ENCODE data around the gene CARS2.
"Not testable (repeated sequence)": the region's sequence is repeated elsewhere in the genome, so short reads cannot be mapped to it uniquely, and the experiment has no call there.

CARS2 gene, protein sequence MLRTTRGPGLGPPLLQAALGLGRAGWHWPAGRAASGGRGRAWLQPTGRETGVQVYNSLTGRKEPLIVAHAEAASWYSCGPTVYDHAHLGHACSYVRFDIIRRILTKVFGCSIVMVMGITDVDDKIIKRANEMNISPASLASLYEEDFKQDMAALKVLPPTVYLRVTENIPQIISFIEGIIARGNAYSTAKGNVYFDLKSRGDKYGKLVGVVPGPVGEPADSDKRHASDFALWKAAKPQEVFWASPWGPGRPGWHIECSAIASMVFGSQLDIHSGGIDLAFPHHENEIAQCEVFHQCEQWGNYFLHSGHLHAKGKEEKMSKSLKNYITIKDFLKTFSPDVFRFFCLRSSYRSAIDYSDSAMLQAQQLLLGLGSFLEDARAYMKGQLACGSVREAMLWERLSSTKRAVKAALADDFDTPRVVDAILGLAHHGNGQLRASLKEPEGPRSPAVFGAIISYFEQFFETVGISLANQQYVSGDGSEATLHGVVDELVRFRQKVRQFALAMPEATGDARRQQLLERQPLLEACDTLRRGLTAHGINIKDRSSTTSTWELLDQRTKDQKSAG

DNA sequence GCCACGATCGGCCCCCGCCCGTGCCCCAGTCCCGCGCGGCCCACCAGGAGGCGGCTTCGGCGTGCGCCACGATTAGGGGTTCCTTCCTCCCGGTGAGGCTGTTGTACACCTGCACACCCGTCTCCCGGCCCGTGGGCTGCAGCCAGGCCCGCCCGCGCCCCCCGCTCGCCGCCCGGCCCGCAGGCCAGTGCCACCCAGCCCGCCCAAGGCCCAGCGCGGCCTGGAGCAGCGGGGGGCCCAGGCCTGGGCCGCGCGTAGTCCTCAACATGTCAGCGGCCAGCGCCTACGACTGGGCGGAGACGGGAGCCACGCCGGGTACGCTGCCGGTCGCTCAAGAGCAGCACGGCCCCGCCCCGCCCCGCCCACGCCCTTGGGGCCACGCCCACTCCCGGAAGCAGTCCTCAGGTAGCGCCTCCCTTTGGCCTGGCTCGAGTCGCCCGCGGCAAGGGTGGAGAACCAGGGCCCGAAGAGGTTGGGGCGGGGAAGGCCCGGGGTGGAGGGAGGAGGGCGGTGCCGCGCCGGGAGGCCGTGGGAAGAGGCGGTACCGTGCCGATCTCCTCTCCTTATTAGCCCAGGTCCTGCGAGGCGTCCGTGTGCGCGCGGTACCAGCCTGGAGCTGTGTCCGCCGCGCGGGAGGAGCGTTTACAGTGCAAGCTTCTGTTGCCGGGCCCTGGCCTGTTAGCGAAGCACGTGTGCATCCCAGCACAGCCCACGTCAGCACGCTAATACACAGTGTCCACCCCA lies at the start of gene CARS2:
Gene CARS2 (minus strand): TSS at position 291 of the 744 bp plus-strand sequence. CDS start 23 bp downstream, at position 268.
- DNase-seq, result peak; percentile 83 to 92 (median 88)

DNA sequence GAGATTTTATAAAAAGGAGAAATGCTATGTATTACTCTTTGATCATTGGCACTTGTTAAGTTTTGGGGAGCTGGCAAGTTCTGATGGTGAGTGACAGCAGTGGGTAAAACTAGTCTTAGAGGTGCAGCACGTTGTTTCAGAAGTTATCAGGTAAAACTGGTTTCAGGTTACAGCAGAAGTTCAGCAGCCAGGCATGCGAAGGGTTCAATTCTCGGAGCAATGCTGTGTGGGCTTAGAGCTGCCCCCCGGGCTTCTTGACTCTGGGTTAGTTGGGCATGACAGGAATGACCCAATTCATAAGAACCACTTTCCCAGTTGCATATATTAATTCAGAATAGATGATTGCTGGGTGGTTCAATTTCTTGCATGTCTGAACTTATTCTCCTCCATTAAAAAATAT lies 42.4 kb upstream of the CARS2 start:
- DNase-seq, result no peak

DNA sequence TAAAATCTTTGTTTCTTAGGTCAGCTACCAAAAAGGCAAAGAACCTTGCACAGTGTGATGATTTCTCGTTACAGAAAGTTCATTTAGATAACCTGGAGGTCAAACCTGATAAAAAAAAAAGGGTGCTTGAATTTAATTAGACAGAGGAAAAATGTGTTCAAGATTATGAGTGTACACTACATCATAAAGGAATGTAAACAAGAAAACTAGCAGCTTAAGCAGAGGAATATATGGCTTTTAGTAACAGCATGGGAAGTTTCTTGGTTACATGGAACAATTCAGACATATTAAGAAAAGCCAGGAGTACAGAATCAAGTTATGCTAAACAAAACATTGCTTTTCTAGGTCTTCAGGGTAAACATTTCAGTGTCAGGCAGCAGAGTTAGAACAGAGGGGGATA lies 40.5 kb upstream of the CARS2 start:
- no peak for DNase-seq

DNA sequence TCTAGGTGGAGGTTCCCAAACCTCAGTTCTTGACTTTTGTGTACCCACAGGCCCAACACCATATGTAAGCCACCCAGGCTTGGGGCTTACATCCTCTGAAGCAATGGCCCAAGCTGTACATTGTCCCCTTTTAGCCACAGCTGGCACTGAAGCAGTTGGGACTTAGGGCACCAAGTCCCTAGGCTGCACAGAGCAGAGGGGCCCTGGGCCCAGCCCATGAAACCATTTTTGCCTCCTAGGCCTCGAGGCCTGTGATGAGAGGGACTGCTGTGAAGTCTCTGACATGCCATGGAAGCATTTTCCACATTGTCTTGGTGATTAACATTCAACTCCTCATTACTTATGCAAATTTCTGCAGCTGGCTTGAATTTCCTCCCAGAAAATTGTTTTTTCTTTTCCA lies 37.8 kb upstream of the CARS2 start:
- DNase-seq, result no peak

DNA sequence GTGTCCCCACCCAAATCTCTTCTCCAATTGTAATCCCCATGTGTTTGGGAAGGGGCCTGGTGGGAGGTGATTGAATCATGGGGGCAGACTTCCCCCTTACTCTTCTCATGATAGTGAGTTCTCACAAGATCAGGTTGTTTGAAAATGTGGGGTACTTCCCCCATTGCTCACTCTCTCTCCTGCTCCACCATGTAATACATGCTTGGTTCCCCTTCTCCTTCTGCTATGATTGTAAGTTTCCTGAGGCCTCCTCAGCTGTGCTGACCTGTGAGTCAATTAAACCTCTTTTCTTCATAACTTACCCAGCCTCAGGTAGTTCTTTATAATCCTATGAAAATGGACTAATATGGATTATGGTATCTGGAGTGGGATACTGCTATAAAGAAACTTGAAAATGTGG lies 31.6 kb upstream of the CARS2 start:
- no peak for DNase-seq

DNA sequence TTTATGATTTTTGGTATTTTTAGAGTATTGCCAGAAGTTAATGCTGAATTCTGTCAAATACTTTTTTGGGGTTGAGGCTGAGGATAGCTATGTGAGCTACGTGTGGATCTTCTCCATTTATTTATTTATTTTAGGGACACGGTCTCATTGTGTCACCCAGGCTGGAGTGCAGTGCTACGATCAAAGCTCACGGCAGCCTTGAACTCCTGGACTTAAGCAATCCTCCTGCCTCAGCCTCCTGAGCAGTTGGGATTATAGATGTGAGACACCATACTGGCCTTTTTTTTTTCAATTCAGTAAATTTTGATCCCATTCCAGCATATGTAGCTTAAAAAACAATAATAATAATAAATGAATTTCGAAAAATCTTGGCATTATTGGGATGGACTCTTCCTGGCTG lies 28.6 kb upstream of the CARS2 start:
- no peak for DNase-seq

DNA sequence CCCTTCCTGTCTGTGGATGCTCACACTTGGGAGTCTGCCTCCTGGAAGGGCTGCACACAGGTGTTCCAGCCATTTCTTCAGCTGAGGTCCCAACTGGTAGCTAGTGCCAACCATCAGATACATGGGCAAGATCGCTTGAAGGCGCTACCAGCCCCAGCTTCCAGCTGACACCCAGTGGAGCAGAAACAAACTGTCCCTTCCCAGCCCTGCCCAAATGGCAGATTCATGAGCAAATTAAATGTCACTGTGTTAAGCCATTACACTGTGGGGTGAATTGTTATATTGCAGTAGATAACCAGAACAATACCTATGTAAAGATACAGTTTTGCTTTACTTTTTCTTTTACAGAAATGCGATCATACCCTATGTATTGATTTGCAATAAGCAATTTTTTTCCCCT lies 25.2 kb upstream of the CARS2 start:
- DNase-seq, result no peak

DNA sequence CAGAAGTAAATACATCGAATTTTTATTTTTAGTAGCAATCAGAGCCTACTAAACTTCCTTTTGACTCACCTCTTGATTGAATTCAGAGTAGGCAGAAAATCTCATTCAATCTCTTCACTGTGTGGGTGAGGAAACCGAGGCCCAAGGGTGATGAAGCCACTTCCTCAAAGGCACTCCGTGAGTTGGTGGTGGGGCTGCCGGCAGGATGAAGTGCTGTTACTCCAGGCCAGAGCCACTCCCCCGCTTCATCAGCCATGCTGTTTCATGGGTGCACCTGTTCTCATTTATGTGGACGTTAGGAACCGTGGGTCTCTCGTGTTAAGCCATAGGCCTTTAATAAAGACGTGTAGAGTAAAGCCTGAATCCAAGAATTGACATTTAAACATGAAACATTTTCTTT lies 20.8 kb upstream of the CARS2 start:
- DNase-seq, result peak in 1 of 4 experiments; percentile 7

DNA sequence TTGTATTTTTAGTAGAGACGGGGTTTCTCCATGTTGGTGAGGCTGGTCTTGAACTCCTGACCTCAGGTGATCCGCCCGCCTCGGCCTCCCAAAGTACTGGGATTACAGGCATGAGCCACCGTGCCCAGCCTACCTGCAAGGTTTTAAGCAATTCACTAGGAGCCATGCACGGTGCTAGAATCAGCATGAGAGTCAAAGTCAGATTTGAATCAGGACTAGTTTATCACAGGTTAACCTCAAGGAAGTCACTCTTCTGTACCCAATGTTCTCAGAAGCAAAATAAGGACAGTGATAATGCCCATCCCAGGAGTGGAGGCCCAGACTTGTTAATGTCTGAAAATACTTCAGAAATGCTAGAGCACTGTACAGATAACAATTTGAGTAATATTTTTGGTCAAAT lies 20.2 kb upstream of the CARS2 start:
- DNase-seq, result not testable (repeated sequence)

DNA sequence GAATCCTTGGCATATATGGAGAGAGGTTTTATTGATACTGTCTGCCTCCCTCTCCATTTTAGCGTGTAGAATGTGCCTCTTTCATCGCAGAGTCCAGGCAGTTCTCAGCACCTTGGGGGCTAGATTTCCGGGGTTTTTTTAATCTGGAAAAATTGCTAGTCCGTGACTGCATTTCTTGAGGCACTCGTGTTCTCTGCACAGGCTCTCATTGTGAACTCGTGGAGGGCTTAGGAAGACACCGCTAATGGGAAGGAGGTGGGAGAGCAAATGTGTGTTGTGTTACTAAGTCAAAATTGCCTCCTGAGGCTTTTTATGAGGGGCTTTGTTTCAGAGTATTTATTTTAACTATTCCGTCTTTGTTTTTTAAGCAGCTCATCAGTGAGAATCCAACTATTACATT lies 17.7 kb upstream of the CARS2 start:
- DNase-seq, result no peak

DNA sequence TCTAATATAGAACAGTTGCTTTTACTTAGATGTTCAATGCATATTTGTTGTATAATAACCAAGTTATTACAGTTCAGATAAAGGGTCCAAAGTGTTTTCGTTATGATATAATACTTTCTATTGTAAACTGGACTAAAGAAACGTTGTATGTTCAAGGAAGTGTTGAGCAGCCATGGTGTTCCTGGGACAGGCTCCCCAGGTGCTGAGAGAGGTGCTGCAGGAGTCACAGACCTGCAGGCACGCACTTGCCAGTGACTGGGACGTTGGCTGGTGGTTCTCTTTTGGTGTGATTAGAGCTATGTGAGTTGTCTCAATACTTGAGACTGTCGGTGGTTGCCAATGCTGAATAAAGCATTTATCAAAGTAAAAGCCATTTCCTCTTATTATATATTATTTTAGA lies 17.1 kb upstream of the CARS2 start:
- no peak for DNase-seq

DNA sequence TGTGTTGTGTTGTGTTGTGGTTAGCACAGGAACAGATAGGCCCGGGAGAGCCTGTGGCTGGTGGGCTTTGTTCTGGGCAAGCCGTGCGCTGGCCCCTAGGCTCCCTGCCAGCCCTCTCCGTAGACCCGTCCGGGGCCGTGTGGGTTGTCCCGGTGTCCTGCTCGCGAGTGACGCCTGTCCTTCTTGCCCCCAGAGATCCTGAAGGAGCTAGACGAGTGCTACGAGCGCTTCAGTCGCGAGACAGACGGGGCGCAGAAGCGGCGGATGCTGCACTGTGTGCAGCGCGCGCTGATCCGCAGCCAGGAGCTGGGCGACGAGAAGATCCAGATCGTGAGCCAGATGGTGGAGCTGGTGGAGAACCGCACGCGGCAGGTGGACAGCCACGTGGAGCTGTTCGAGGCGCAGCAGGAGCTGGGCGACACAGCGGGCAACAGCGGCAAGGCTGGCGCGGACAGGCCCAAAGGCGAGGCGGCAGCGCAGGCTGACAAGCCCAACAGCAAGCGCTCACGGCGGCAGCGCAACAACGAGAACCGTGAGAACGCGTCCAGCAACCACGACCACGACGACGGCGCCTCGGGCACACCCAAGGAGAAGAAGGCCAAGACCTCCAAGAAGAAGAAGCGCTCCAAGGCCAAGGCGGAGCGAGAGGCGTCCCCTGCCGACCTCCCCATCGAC lies 13.3 kb upstream of the CARS2 start:
- DNase-seq, result no peak

DNA sequence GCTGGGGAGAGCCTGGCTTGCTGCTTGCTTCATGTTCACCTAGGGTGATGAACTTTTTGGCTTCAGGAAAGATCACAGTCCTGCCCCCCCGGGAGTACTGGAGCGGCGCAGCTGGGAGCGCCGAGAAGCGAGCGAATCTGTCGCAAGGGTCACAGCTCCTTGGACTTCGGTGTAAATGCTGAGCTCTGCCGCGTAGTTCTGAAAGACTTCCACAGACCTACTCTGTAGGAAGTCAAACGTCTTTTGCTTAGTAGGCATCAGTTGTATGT lies 10.3 kb upstream of the CARS2 start:
- DNase-seq, result no peak

DNA sequence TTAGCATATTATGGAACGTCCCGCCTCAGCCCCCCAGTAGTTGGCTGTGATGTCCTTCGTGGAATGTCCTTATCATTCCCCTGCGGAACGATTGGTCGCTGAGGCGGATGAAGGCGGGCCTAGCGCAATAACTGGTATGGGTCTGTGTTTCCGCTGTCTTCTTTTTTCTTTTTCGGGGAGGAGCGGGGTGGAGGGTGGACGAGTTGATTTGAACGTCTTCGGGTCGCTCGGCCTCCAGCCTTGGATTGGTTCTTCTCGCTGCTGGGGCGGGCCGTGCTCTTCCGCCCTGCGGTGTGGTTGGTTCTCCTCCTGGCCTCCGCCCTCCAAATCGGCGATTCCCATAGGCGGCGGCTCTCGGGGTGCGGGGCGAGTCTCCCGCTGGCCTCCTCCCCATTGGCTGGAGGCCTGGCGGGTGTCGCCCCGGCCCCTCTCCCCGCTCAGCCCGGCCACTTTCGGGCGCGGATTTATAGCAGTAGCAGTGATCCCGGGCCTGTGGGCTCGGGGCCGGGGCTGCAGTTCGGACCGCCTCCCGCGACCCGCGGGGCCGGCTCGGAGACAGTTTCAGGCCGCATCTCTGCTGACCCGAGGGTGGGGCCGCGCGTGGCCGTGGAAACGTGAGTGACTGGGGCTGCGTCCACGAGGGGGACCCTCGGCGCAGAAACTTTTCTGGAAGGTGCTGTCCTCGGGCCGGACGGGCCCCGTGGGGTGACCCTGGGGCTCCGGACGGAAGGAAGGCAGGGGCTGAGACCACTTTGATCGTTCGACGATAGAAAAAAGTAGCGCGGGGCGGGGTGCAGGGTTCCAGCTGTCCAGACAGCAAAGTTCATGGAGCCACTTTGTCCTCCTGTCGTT lies 9.7 kb upstream of the CARS2 start:
- peak; percentile 89 to 99 (median 95) for DNase-seq

DNA sequence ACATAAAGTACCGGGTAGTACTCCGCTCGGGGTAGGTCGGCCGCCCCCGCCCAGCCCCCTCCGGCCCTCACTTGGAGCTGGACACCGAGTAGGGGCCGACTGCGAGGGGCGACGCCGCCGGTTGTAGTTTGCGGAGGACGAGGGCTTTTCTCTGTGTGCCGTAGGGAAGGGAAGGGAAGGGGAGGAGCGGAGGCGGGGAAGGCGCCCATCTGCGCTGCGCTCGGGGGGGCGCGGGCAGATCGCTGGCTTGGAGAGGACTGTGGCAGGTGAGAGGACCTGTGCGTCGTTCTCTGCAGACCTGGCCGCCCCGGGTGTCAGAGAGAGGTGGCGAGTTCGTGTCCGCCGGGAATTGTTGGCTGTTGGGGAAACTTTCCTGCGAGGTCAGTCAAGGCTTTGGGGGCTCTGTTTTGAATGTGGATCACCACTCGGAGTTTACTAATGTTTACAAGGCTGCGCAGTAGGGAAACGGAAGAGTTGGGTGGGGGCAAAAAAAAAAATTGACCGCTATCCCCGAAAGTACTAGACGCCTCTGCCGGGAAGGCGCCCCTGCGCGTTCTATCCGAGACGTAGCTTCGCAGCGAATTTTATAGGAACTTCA lies 9.0 kb upstream of the CARS2 start:
- peak in 3 of 4 experiments; percentile 40 to 48 (median 43) for DNase-seq

DNA sequence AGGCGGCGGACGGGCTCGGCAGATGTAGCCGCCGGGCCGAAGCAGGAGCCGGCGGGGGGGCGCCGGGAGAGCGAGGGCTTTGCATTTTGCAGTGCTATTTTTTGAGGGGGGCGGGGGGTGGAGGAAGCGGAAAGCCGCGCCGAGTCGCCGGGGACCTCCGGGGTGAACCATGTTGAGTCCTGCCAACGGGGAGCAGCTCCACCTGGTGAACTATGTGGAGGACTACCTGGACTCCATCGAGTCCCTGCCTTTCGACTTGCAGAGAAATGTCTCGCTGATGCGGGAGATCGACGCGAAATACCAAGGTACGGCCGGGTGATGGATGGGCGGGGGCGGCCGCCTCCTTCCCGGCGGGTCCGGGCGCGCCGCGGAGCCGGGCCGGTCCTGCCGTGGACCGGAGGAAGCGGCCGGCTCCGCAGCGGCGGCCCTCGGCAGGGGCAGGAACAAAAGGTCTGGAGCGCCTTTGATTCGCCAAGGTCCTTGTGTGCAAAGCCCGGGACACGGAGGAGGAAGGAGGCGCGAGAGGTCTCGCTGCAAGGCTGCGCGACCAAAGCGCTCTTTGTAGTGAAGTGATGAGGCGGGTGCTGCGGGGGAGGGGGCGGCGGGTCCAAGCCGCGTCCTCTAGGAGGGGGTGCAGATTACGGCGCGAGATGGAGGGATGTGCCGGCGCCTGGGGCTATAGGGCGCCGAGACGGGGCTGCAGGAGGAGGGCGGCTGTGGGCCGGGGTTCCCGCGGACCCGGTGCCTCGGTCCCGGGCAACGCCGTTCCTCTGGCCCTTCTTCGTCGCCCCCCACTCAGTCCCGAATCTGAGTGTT lies 8.3 kb upstream of the CARS2 start:
- DNase-seq, result peak in 3 of 4 experiments; percentile 37 to 74 (median 68)

DNA sequence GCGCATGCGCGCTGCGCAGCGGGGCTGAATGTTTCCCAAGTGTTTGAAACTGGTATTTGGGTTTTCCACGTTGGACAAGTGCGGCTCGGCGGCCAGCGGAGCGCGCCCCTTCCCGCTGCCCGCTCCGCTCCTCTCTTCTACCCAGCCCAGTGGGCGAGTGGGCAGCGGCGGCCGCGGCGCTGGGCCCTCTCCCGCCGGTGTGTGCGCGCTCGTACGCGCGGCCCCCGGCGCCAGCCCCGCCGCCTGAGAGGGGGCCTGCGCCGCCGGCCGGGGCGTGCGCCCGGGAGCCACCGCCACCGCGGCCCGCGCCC lies 7.7 kb upstream of the CARS2 start, which contains the start of gene ING1:
Gene ING1 (plus strand): TSS at position 59 of the 311 bp plus-strand sequence. CDS start 450 bp downstream, outside the sequence.
- no peak for DNase-seq

DNA sequence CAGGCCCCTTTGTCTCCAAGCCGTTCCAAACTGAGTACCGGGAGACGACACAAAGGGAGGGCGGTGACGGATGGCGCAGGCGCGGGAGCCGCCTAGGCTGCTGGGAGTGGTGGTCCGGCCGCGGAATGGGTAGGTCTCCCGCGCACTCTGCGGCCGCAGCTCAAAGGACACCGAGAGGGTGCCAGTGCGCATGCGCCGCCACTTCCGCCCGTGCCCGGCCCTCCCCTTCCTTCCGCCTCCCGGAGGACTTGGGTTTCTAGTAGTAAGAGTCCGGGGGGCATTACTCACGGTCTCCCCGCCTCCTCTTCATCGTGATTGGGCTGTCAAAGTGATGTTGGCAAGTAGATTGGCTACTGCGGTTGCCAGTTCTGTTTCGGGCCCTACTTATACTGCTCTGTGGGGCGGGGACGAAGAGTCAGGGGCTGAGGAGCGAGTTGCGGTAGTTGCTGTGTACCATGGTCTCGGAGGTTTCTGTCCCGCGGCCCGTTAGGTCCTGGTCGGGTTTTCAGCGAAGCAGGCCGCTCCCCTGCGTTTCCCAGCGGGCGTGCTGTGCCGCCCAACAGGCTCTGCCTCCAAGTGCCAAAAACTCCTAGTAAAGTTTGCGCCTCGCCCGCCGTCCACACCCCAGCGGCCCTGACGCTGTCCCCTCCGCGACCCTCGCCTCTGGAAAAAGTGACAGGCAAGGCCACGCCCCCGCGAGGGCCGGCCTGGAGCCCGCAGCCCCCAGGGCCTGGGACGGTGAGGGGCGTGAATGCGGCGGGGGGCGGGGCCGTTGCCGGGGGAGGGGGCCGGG lies 7.1 kb upstream of the CARS2 start:
- DNase-seq, result peak; percentile 96 to 99 (median 98)

DNA sequence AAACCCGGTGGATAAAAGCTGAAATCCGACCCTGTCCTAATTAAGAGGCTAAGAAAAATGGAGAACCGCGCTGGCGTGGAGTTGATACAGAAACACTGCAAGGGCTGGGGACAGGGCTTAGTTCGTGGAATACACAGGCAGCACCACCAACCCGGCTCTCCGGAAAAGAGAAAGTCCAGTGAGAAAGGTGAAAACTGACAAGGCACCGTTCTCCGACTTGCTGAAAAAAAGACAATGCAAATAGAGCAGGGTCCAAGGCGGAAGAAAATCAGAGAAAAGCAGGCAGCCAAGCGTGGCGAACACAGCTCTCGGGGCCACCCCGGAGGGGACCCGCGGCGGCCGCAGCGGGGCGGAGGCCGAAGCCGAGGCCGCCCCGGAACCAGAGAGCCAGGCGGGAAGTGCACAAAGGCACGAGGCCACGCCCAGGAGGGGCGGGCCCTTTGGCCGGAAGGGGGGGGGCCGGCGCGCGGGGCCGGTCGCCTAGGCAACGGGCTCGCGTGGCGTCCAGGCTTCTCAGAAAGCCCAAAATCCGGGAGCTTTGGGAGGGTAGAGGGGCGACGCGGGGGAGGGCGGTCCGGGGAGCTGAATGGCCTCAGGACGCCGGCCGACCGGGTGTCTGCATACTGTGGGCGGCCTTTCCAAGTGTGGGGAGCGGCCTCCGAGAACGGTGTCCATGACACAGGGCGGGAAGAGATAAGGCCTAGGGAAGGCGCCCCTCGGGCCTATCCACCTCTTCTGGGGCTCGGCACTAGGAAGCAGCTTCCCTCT lies 6.3 kb upstream of the CARS2 start:
- DNase-seq, result peak; percentile 74 to 80 (median 75)
